GM23338 (cell line): ENCODE measurements around the gene CDYL. TPM values are rescaled to one million over a fixed set of nuclear protein-coding genes. Genes with fewer than 3 reads are reported as not detected.

Experiments
- ATAC-seq: fragments of 200-7000 bp; cut with Tn5 transposase; 3 replicates; pipeline ENCODE4 v1.9.1; 2020
- DNase-seq: peaks from one replicate; pipeline ENCODE4 v3.0.0-alpha.2; 2015; ENCODE audit warnings: low spot score
- H2AFZ ChIP-seq: fragments of 200-600 bp; sonication (generic); 2 replicates; pipeline ENCODE4 v1.8.0; 2016; ENCODE audit warnings: antibody characterized with exemption, mild to moderate bottlenecking, moderate library complexity
- H3F3A ChIP-seq: fragments of 200-600 bp; sonication (generic); replicated peaks from 2 replicates; pipeline ENCODE4 v1.8.0; 2017; ENCODE audit warnings: antibody characterized with exemption, mixed run types, low read depth
- H3K27ac ChIP-seq: fragments of 200-600 bp; sonication (generic); 2 replicates; pipeline ENCODE4 v1.6.1; 2016; ENCODE audit warnings: low read depth
- H3K27me3 ChIP-seq: fragments of 200-600 bp; sonication (generic); 2 replicates; pipeline ENCODE4 v1.8.0; 2016; ENCODE audit warnings: mild to moderate bottlenecking, mixed run types, moderate library complexity; ENCODE audit not compliant: insufficient read depth
- H3K36me3 ChIP-seq: fragments of 200-600 bp; sonication (generic); 2 replicates; pipeline ENCODE4 v1.8.0; 2016; ENCODE audit warnings: mild to moderate bottlenecking; ENCODE audit not compliant: insufficient read depth
- H3K4me1 ChIP-seq: fragments of 200-600 bp; sonication (generic); 2 replicates; pipeline ENCODE4 v1.8.0; 2016; ENCODE audit warnings: mild to moderate bottlenecking, moderate library complexity; ENCODE audit not compliant: insufficient read depth
- H3K4me2 ChIP-seq: fragments of 200-600 bp; sonication (generic); 2 replicates; pipeline ENCODE4 v1.7.1; 2017; ENCODE audit warnings: mixed run types
- H3K4me3 ChIP-seq: fragments of 200-600 bp; sonication (generic); 2 replicates; pipeline ENCODE4 v1.6.1; 2016; ENCODE audit warnings: mixed run types
- H3K79me2 ChIP-seq: fragments of 200-600 bp; sonication (generic); replicated peaks from 2 replicates; pipeline ENCODE4 v1.8.0; 2017; ENCODE audit warnings: mild to moderate bottlenecking; ENCODE audit not compliant: insufficient read depth
- H3K9me2 ChIP-seq: fragments of 200-600 bp; sonication (generic); 2 replicates; pipeline ENCODE4 v1.8.0; 2017; ENCODE audit not compliant: insufficient read depth
- H4K20me1 ChIP-seq: fragments of 200-600 bp; sonication (generic); replicated peaks from 2 replicates; pipeline ENCODE4 v1.8.0; 2017; ENCODE audit warnings: mild to moderate bottlenecking; ENCODE audit not compliant: insufficient read depth
- H3K27ac Mint-ChIP-seq: 2 replicates; pipeline ENCODE4 v1.8.0; 2020; ENCODE audit warnings: inconsistent platforms, mild to moderate bottlenecking, moderate library complexity, mixed read lengths
- H3K27me3 Mint-ChIP-seq: 3 replicates; pipeline ENCODE4 v1.8.0; 2022; ENCODE audit warnings: low read depth, mild to moderate bottlenecking, moderate library complexity, mixed read lengths, inconsistent platforms; ENCODE audit not compliant: insufficient read depth, poor library complexity
- H3K36me3 Mint-ChIP-seq: 3 replicates; pipeline ENCODE4 v1.8.0; 2021; ENCODE audit warnings: low read depth, mild to moderate bottlenecking, inconsistent platforms, moderate library complexity, mixed read lengths
- H3K4me1 Mint-ChIP-seq: 3 replicates; pipeline ENCODE4 v1.8.0; 2020; ENCODE audit warnings: mild to moderate bottlenecking, inconsistent platforms, mixed read lengths
- H3K4me3 Mint-ChIP-seq: 3 replicates; pipeline ENCODE4 v1.8.0; 2021; ENCODE audit warnings: moderate library complexity, mild to moderate bottlenecking, inconsistent platforms, mixed read lengths
- H3K9me3 Mint-ChIP-seq: 3 replicates; pipeline ENCODE4 v1.8.0; 2020; ENCODE audit warnings: moderate library complexity, mild to moderate bottlenecking, inconsistent platforms, mixed read lengths
- CREB1 ChIP-seq: fragments of 250-450 bp; sonication (Bioruptor Pico); IDR thresholded peaks from 2 replicates; pipeline ENCODE4 v1.5.0; 2020; ENCODE audit warnings: low read depth, mild to moderate bottlenecking, moderate library complexity
- CTCF ChIP-seq, 2 experiments: fragments of 200-600 bp in 1 of 2; sonication (generic) in 1 of 2; conservative IDR thresholded peaks; 2 replicates each; pipeline versions ENCODE4 v1.5.1 to v1.6.1; 2016 to 2017; ENCODE audit warnings: antibody characterized with exemption in 2 of 2, low read depth in 2 of 2, mild to moderate bottlenecking in 2 of 2, moderate library complexity in 1 of 2
- EZH2 ChIP-seq: fragments of 200-600 bp; sonication (generic); IDR thresholded peaks from one replicate; pipeline ENCODE4 v1.8.0; 2017; ENCODE audit warnings: antibody characterized with exemption, mild to moderate bottlenecking, low read depth; ENCODE audit not compliant: unreplicated experiment
- EZH2phosphoT487 ChIP-seq: fragments of 200-600 bp; sonication (generic); IDR thresholded peaks from one replicate; pipeline ENCODE4 v1.8.1; 2018; ENCODE audit warnings: antibody characterized with exemption; ENCODE audit not compliant: unreplicated experiment
- NANOG ChIP-seq: IDR thresholded peaks from 2 replicates; pipeline ENCODE4 v1.6.1; 2016; ENCODE audit warnings: antibody characterized with exemption, borderline replicate concordance
- POLR2AphosphoS5 ChIP-seq: IDR thresholded peaks from 2 replicates; pipeline ENCODE4 v1.6.1; 2016; ENCODE audit warnings: antibody characterized with exemption, low read depth
- ZNF114 ChIP-seq: fragments of 250-450 bp; sonication (Bioruptor Pico); IDR thresholded peaks from 2 replicates; pipeline ENCODE4 v1.5.0; 2020; ENCODE audit warnings: mild to moderate bottlenecking, moderate library complexity
- ZNF462 ChIP-seq: fragments of 250-450 bp; sonication (Bioruptor Pico); IDR thresholded peaks from 2 replicates; pipeline ENCODE4 v1.5.0; 2020; ENCODE audit warnings: mild to moderate bottlenecking, moderate library complexity
- polyA plus RNA-seq: library from polyadenylated mRNA; unstranded; fragments of >200 nt; fragmentation: Nextera tagmentation; extraction: Ambion mirVana; gene quantifications from 2 replicates; pipeline ENCODE4 v1.2.1, GENCODE V29; 2016
- total RNA-seq: library from RNA; depleted of rRNA; stranded (reverse); fragments of >200 nt; shearing (Covaris generic); gene quantifications from 2 replicates; pipeline ENCODE4 v1.2.3, GENCODE V29; 2014

The CDYL gene
- total and polyA plus RNA-seq, 2 experiments from 2014 or later, result 67.2 to 128 TPM

GRCh38 chr6:4901386-4902061 is 125.3 kb downstream of the CDYL start:
- H3K27me3 Mint-ChIP-seq, result peaks cover 7% of the 10 kb centered on the region
- TF ChIP-seq ZNF114 (CRISPR knock-in tag), result no peak
- TF ChIP-seq CREB1, result no peak
- TF ChIP-seq EZH2, result no peak
- TF ChIP-seq EZH2phosphoT487, result no peak
- TF ChIP-seq NANOG, result no peak
- TF ChIP-seq CTCF (conservative IDR thresholded peaks at IDR 0.05; ENCODE audit: low read depth in 2 of 2), result no peak
- no peak for TF ChIP-seq POLR2AphosphoS5
- no peak for TF ChIP-seq ZNF462 (CRISPR knock-in tag)
- no peak overlapping the region for H3K27ac Mint-ChIP-seq

More at GRCh38 chr6:4901386-4902061, 125.3 kb downstream of the CDYL start:
- Histone ChIP-seq H3K4me3 (no peak overlapping the region), H3K9me2 (no peaks in the 10 kb centered on the region), H3K27me3 (no peaks in the 10 kb centered on the region), H3K27ac (no peak overlapping the region), H3K4me1 (peaks cover 8% of the 10 kb centered on the region), H3K36me3 (no peaks in the 10 kb centered on the region), H2AFZ (no peak overlapping the region), H3K79me2 (peaks cover 98% of the 10 kb centered on the region), H3F3A (no peaks in the 10 kb centered on the region), H4K20me1 (peaks cover 60% of the 10 kb centered on the region), H3K4me2 (no peak overlapping the region)
- peaks cover 42% of the 10 kb centered on the region for H3K36me3 Mint-ChIP-seq
- ATAC-seq (no peak), DNase-seq (no peak)
- peaks cover 3% of the 10 kb centered on the region; the same call in 1 of the 3 replicates for H3K9me3 Mint-ChIP-seq
- H3K4me3 Mint-ChIP-seq, result no peak overlapping the region
- H3K4me1 Mint-ChIP-seq, result peaks cover 50% of the 10 kb centered on the region
